ENCODE measurements around the gene NEB. TPM values are rescaled to one million over a fixed set of nuclear protein-coding genes. Genes with fewer than 3 reads are reported as not detected.

Gene NEB
- total RNA-seq, 3 donors from 2014 or later = 2.0 to 2.8 (median 2.6) TPM

DNA sequence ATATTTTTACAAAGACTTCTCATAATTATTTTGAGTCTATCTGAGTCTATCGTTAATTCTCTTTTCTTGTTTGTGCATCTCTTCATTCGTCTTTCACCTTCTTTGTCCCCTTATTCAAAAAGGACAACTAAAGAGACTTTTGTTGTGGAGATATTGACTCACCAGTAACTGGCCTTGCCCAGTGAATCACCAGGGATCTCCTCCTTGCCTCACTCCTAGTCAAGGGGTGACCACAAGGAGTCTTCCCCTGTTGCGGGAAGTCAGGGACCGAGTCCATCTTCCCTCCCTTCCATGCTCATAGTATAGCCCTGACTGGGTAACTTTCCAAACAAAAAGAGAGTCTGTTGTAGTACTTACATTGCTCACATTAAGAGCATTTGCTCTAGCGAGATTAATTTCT is 158.9 kb downstream of the NEB start:
- H3K4me3 ChIP-seq = no peak overlapping the region
- intact Hi-C loops (cut with DNase I; ENCODE audit: low total_unique reads) = no loop called here
- DNase-seq (ENCODE audit: low spot score in 2 of 2) = no peak
- H3K36me3 ChIP-seq = no peaks in the 10 kb centered on the region
- H3K9me3 ChIP-seq = no peaks in the 10 kb centered on the region
- no peaks in the 10 kb centered on the region for H3K27me3 ChIP-seq
- TF ChIP-seq POLR2A (IDR thresholded peaks at IDR 0.05) (no peak), POLR2AphosphoS5 (IDR thresholded peaks at IDR 0.05) (no peak)
- TF ChIP-seq, protein P1, sequence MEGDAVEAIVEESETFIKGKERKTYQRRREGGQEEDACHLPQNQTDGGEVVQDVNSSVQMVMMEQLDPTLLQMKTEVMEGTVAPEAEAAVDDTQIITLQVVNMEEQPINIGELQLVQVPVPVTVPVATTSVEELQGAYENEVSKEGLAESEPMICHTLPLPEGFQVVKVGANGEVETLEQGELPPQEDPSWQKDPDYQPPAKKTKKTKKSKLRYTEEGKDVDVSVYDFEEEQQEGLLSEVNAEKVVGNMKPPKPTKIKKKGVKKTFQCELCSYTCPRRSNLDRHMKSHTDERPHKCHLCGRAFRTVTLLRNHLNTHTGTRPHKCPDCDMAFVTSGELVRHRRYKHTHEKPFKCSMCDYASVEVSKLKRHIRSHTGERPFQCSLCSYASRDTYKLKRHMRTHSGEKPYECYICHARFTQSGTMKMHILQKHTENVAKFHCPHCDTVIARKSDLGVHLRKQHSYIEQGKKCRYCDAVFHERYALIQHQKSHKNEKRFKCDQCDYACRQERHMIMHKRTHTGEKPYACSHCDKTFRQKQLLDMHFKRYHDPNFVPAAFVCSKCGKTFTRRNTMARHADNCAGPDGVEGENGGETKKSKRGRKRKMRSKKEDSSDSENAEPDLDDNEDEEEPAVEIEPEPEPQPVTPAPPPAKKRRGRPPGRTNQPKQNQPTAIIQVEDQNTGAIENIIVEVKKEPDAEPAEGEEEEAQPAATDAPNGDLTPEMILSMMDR (IDR thresholded peaks at IDR 0.05) = no peak
- H3K4me1 ChIP-seq = no peaks in the 10 kb centered on the region
- H3K27ac ChIP-seq = no peak overlapping the region

DNA sequence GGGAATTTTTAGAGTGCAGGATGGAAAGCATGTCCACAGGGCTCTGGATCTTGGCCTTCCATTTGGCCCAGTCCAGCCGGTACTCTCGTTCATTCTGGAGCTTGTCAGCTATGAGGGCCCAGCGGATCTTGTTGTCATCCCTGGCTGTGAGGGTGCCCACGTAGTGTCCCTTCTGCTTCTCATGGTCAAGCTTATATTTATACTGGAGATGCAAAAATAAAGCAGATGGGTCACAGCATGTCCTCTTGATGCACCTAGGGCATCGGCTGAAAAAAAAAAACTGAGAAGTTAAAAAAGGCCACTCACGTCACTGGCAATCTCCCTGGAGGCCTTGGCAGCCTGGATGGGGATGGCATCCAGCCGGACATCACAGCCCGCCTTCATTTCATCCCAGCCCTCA is 164.1 kb downstream of the NEB start:
- no peak for TF ChIP-seq POLR2A (IDR thresholded peaks at IDR 0.05)
- TF ChIP-seq, protein P1 (IDR thresholded peaks at IDR 0.05) = no peak
- no peak for TF ChIP-seq POLR2AphosphoS5 (IDR thresholded peaks at IDR 0.05)
- H3K36me3 ChIP-seq = no peaks in the 10 kb centered on the region
- H3K4me3 ChIP-seq = no peak overlapping the region
- H3K4me1 ChIP-seq = no peaks in the 10 kb centered on the region
- H3K27me3 ChIP-seq = no peaks in the 10 kb centered on the region
- H3K27ac ChIP-seq = no peak overlapping the region
- no peaks in the 10 kb centered on the region for H3K9me3 ChIP-seq
- intact Hi-C loops (cut with DNase I; ENCODE audit: low total_unique reads) = no loop called here
- no peak for DNase-seq (ENCODE audit: low spot score in 2 of 2)

DNA sequence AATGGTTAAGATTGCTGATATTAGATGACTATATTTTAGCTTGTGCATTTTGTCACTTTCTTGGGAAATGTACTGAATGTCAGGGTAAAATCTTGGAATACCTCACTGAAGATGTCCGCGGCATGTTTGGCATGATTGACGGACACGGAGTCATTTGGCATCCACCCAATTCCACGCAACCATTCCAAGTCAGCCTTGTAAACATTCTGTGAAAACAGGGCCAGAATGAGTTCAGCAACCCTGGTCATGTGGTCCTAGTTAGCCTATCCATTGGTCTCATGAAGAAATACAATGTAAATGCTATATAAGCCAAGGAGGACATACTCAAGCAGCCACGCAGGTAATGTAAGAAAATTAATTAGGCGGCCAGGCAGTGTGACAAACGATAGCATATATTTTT is 165.1 kb downstream of the NEB start:
- H3K27me3 ChIP-seq = no peaks in the 10 kb centered on the region
- H3K36me3 ChIP-seq = no peaks in the 10 kb centered on the region
- no peak for DNase-seq (ENCODE audit: low spot score in 2 of 2)
- TF ChIP-seq, protein P1 (IDR thresholded peaks at IDR 0.05) = no peak
- TF ChIP-seq POLR2A (IDR thresholded peaks at IDR 0.05) (no peak), POLR2AphosphoS5 (IDR thresholded peaks at IDR 0.05) (no peak)
- no peaks in the 10 kb centered on the region for H3K4me1 ChIP-seq
- H3K9me3 ChIP-seq = no peaks in the 10 kb centered on the region
- no peak overlapping the region for H3K4me3 ChIP-seq
- intact Hi-C loops (cut with DNase I; ENCODE audit: low total_unique reads) = no loop called here
- H3K27ac ChIP-seq = no peak overlapping the region

DNA sequence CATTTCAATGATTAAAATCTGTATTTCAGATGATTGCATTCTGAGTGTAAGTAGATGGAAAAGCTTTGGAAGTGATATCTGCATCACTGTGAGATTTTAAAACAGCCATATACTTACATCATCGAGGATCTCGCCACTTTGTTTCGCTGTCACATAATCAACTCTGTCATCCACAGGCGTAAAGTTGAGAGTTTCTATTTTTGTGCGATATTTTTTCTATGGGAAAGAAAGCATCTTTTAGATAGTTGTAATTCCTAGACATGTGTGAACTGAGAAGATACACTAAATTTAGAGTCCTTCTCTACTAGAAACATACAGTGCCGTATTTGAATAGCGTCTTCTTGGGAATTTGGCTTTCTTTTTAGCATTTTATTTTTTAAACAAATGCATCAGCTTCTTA is 165.8 kb downstream of the NEB start:
- DNase-seq (ENCODE audit: low spot score in 2 of 2) = no peak
- no peaks in the 10 kb centered on the region for H3K4me1 ChIP-seq
- intact Hi-C loops (cut with DNase I; ENCODE audit: low total_unique reads) = no loop called here
- H3K27ac ChIP-seq = no peak overlapping the region
- no peaks in the 10 kb centered on the region for H3K36me3 ChIP-seq
- no peaks in the 10 kb centered on the region for H3K27me3 ChIP-seq
- no peak overlapping the region for H3K4me3 ChIP-seq
- H3K9me3 ChIP-seq = no peaks in the 10 kb centered on the region
- TF ChIP-seq POLR2A (IDR thresholded peaks at IDR 0.05) (no peak), POLR2AphosphoS5 (IDR thresholded peaks at IDR 0.05) (no peak)
- TF ChIP-seq, protein P1 (IDR thresholded peaks at IDR 0.05) = no peak

DNA sequence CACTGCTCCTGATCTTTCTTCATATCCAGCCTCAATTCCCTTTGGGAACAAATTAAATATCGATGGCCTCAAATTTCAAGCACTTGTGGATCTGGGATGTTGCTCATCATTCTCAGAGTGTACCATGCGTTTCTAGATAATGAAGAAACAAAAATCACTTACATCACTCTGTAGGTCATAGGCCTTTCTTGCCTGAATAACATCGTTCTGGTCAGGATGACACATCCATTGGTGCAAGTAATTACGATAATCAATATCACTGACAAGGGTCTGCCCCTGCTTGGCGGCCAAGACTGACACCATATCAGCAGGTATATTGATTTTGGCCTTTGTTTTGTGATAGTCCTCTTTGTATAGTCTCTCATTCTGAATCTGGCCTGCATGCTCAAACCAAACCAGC is 167.3 kb downstream of the NEB start:
- no peak overlapping the region for H3K4me3 ChIP-seq
- H3K27me3 ChIP-seq = no peaks in the 10 kb centered on the region
- intact Hi-C loops (cut with DNase I; ENCODE audit: low total_unique reads) = no loop called here
- no peak overlapping the region for H3K27ac ChIP-seq
- no peak for DNase-seq (ENCODE audit: low spot score in 2 of 2)
- no peak for TF ChIP-seq POLR2A (IDR thresholded peaks at IDR 0.05)
- TF ChIP-seq, protein P1 (IDR thresholded peaks at IDR 0.05) = no peak
- TF ChIP-seq POLR2AphosphoS5 (IDR thresholded peaks at IDR 0.05) = no peak
- no peaks in the 10 kb centered on the region for H3K9me3 ChIP-seq
- no peaks in the 10 kb centered on the region for H3K4me1 ChIP-seq
- H3K36me3 ChIP-seq = no peaks in the 10 kb centered on the region
